ENCODE measurements around the gene SCO1.
"Not testable (repeated sequence)": the region's sequence is repeated elsewhere in the genome, so short reads cannot be mapped to it uniquely, and the experiment has no call there.

SCO1 gene
- 28.0 reads per million, percentile 54 among the genes with 10 or more reads in this experiment for total RNA-seq

GRCh38 chr17:10697092-10698081, at the start of gene SCO1, which contains the start of gene ADPRM:
TSS of gene SCO1 (minus strand) at chr17:10697533. CDS start at chr17:10697507, 26 bp downstream.
TSS of gene ADPRM (plus strand) at chr17:10697594. CDS start at chr17:10704927, 7,333 bp downstream.
- DNase-seq, result peak; percentile 88

GRCh38 chr17:10745231-10745630, 47.9 kb upstream of the SCO1 start:
- DNase-seq, result no peak

GRCh38 chr17:10744501-10745000, 47.2 kb upstream of the SCO1 start:
- DNase-seq, result no peak

- no peak for DNase-seq
Observed at GRCh38 chr17:10743316-10744009, 46.1 kb upstream of the SCO1 start.

- DNase-seq, result no peak
Observed at GRCh38 chr17:10742431-10742830, 45.1 kb upstream of the SCO1 start.

- DNase-seq, result no peak
Observed at GRCh38 chr17:10741416-10742135, 44.2 kb upstream of the SCO1 start.

- DNase-seq, result no peak
Observed at GRCh38 chr17:10739386-10739785, 42.1 kb upstream of the SCO1 start.

- DNase-seq, result no peak
Observed at GRCh38 chr17:10738521-10739258, 41.4 kb upstream of the SCO1 start.

- DNase-seq, result no peak
Observed at GRCh38 chr17:10737736-10738135, 40.4 kb upstream of the SCO1 start.

- no peak for DNase-seq
Observed at GRCh38 chr17:10737168-10737622, 39.9 kb upstream of the SCO1 start.

- no peak for DNase-seq
Observed at GRCh38 chr17:10735821-10736220, 38.5 kb upstream of the SCO1 start.

GRCh38 chr17:10735251-10735650, 37.9 kb upstream of the SCO1 start:
- no peak for DNase-seq

GRCh38 chr17:10733666-10734065, 36.3 kb upstream of the SCO1 start:
- DNase-seq, result no peak

- not testable (repeated sequence) for DNase-seq
Observed at GRCh38 chr17:10732121-10732520, 34.8 kb upstream of the SCO1 start.

- DNase-seq, result no peak
Observed at GRCh38 chr17:10731408-10731879, 34.1 kb upstream of the SCO1 start.

GRCh38 chr17:10730247-10730646, 32.9 kb upstream of the SCO1 start:
- not testable (repeated sequence) for DNase-seq

GRCh38 chr17:10729334-10730193, 32.2 kb upstream of the SCO1 start, which contains the start of gene TMEM220:
TSS of gene TMEM220 (minus strand) at chr17:10730023. CDS start at chr17:10729851, 172 bp downstream.
- DNase-seq, result no peak

- no peak for DNase-seq
Observed at GRCh38 chr17:10728331-10728892, 31.1 kb upstream of the SCO1 start.

GRCh38 chr17:10727192-10727591, 29.9 kb upstream of the SCO1 start:
- DNase-seq, result no peak

GRCh38 chr17:10726196-10726595, 28.9 kb upstream of the SCO1 start:
- no peak for DNase-seq

All from effector CD4-positive, alpha-beta T cell (primary cell).